Activated CD4-positive, alpha-beta T cell treated with anti-CD3 and anti-CD28 coated beads, Interleukin-2, Interleukin-4, amounts not matched to agents 100 ng/mL and 50 ng/mL, durations not matched to agents 16 hours and 8 hours (primary cell): ENCODE results near the gene MSX1.

Experiments
- DNase-seq: peaks from one replicate; pipeline ENCODE4 v3.0.0-alpha.2; 2020; ENCODE audit warnings: low spot score

The MSX1 gene

DNA sequence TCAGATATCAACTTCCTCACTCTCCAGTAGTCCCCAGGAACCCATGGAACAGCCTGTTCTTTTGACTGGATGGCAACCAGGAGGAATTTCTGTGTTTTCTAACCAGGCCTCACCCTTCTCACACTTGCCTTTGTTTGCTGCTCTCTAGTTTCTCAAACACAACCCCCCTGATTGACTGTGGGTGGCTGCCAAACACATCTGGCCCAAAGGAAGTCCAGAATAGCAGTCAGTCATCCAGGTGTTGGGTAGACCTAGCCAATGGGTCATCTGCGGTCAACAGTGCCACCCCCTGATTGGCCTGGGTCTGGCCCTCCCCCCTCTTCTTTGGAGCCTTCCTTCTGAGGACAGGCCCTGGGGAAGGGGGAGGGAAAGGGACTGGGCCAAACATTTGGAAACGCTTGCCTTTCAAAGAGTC is 53.7 kb downstream of the MSX1 start:
- no peak for DNase-seq
